GM18519 (cell line): ENCODE results near the gene MECR.

Source experiments
- ATAC-seq: cut with Tn5 transposase; IDR thresholded peaks from one replicate; pipeline ENCODE4 v1.9.1; 2021; ENCODE audit warnings: mild to moderate bottlenecking, moderate library complexity; ENCODE audit not compliant: unreplicated experiment, low FRiP score

Gene MECR

DNA sequence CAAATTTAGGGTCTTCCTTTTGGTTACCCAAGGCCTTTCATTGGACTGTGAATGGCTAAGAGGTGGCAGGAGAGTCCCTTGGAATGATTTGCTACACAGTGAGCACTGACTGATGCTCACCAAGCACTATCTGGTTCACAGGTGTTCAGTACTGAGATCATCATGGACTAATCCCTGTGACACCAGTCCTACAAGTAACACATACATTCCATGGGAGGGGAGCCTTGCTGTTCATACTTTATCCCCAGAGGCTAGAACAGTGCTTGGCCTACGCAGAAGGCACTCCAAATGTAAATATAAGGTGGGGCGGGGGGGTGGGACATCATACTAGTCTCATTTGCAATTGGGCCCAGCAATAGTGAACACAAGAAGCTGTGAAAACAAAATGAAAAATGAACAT, 86.6 kb downstream of the MECR start:
- ATAC-seq, result no peak

DNA sequence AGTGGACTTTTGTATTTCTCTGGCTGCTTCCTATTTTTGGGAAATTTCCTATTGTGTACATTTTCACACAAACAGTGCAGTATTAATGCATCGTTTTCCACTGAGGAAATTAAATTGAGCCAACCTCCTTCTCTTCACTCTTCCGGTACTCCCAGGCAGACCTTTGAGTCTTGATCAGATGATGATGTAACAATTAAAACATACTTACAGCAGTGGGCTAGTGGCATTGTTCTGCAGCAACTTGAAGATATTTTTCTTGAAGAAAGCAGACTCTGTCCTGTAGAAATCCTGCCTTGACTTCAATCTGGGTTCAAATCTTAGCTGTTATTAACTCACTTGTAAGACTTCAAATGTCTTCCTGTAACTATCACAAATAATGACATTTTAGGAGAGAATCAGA, 88.0 kb downstream of the MECR start:
- ATAC-seq, result no peak
